GM12873 (cell line): ENCODE results near the gene ACLY.

Experiments used
- TF ChIP-seq, protein P1 (sequence below): IDR thresholded peaks from 2 replicates; pipeline ENCODE4 v1.5.1; 2012; ENCODE audit warnings: low read depth, mild to moderate bottlenecking, moderate library complexity, low read length, control low read depth; ENCODE audit not compliant: insufficient read depth; ENCODE audit errors: missing control alignments

ACLY gene

DNA sequence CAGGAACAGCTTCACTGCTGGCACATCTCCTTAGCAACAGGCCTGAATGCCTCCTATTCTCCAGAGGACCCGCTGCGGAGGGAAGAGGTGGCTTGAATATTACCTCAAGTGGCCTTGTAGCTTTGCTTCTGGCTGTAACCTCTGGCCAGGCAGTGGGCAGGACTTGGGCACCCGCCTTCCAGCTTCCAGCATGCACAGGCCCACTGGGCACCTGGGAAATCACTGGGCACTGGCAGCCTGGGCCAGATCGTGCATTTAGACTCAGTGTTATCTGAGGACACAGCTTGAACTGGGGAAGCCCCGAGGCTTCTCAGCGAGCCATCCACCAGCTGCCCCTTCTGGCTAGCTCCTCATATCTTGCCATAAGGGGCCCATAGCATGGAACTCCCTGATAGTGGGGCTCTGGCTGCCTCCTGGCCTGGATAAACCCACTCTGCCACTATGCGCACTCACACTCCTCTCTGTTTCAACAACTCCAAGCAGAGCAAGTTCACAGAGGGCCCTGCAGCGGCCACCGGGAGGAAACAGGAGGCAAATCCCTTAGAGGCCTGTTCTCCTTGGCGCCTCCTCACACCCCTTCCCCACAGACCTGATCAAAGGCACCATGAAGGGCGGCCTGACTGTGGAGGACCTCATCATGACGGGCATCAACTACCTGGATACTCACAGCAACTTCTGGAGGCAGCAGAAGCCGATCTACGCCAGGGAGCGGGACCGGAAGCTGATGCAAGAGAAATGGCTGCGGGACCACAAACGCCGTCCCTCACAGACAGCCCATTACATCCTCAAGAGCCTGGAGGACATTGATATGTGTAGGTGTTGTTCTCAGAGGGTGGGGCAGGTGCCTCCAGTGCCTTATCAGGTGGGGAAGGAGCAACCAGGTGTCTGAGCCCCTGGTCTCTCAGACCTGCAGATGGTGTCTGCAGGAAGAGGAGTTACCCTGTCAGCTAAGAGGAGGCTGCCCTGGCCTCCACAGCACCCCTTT lies 19.5 kb upstream of the ACLY start:
- TF ChIP-seq, protein P1, sequence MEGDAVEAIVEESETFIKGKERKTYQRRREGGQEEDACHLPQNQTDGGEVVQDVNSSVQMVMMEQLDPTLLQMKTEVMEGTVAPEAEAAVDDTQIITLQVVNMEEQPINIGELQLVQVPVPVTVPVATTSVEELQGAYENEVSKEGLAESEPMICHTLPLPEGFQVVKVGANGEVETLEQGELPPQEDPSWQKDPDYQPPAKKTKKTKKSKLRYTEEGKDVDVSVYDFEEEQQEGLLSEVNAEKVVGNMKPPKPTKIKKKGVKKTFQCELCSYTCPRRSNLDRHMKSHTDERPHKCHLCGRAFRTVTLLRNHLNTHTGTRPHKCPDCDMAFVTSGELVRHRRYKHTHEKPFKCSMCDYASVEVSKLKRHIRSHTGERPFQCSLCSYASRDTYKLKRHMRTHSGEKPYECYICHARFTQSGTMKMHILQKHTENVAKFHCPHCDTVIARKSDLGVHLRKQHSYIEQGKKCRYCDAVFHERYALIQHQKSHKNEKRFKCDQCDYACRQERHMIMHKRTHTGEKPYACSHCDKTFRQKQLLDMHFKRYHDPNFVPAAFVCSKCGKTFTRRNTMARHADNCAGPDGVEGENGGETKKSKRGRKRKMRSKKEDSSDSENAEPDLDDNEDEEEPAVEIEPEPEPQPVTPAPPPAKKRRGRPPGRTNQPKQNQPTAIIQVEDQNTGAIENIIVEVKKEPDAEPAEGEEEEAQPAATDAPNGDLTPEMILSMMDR: no peak

DNA sequence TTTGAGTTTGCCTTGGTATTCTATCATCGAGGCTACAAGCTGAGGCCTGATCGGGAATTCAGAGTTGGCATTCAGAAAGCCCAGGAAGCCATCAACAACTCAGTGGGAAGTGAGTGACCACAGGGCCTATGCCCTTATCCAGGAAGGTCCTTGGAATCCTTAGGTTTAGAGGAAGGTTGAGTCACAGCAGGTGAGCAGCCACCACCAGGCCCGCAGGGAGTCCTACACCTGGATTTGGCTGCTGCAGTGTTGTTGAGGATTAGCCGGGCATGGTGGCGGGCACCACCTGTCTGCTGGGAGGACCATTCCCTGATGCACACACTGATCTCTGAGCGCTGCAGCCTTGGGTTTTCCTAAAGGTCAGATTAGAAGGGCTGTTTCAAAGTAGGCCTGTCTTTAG lies 16.9 kb upstream of the ACLY start:
- TF ChIP-seq, protein P1: no peak

DNA sequence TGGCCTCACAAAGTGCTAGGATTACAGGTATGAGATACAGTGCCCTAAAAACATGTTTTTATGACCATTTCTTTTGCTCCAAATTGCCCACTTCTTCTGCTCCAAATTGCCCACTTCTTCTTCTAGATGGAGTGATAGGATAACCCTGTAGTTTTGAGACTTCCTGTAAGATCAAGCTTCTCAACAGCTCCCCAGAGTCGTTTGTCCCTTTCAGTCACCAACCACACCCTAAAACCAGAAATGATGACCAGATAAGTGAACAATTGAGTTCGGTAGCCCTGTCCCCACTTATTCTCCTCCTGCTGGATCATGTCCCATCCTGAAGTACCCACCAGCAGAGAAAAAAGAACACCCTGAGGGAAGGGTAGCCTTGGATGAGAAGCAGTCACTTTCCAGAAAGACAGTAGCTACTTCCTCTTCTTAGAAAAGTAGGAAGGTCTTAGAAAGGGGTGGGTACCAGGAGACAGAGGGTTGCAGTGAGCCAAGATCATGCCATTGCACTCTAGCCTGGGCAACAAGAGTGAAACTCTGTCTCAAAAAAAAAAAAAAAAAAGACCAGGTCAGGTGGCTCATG lies 14.2 kb upstream of the ACLY start:
- TF ChIP-seq, protein P1: no peak

DNA sequence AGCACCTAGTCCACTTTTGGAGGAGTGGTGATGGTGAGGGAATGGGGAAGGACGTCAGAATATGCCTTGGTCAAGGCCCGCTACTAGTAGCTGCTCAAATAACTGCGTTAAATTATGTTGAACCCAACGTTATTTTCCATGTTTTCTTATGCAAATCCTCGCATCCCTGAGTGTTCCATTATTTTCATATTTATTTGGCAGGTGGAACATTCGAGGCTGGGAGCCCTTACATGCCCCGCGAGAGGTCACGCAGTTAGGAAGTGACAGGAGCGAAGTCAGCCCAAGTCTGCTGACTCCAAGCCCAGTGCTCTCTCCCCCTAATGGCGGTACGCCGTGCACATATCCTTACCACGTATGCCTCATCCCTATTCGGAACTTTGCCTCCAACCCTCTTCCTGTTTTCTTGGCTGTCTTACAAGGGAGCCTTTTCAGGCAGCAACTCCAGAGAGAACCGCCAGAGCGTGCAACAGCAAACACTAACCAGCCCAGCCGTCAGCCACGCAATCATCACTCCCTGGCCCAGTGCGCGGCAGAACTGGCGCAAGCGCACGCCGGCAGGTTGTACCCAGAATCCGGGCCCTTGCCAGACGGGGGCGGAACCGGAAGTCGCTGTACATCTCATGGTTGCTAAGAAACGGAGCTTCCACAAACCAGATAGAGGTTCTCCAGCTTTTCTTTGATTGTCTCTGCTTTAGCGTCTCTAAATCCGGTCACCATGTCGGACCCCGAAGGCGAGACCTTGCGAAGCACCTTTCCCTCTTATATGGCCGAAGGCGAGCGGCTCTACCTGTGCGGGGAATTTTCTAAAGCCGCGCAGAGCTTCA lies 11.5 kb upstream of the ACLY start, which contains the start of gene ODAD4:
TSS of gene ODAD4 (plus strand) at position 609 of the 824 bp plus-strand sequence. CDS start at position 716, 107 bp downstream.
- TF ChIP-seq, protein P1: peak; percentile 37

DNA sequence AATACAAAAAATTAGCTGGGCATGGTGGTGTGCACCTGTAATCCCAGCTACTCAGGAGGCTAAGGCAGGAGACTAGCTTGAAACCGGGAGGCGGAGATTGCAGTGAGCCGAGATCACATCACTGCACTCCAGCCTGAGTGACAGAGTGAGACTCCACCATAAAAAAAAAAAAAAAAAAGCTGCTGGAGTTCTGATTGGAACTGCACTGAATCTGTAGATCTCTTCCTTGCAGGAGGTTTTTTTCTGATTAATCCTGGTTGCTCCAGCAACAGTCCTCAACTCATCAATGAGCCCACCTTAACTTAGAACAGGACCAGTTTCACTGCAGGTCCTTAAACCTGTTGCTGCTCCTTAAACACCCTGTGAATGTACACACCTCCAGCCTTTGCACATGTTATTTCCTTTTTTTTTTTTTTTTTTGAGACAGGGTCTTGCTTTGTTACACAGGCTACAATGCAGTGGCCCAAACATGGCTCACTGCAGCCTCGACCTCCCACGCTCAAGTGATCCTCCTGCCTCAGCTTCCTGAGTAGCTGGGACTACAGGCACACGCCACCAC lies 10.0 kb upstream of the ACLY start:
- TF ChIP-seq, protein P1: no peak

DNA sequence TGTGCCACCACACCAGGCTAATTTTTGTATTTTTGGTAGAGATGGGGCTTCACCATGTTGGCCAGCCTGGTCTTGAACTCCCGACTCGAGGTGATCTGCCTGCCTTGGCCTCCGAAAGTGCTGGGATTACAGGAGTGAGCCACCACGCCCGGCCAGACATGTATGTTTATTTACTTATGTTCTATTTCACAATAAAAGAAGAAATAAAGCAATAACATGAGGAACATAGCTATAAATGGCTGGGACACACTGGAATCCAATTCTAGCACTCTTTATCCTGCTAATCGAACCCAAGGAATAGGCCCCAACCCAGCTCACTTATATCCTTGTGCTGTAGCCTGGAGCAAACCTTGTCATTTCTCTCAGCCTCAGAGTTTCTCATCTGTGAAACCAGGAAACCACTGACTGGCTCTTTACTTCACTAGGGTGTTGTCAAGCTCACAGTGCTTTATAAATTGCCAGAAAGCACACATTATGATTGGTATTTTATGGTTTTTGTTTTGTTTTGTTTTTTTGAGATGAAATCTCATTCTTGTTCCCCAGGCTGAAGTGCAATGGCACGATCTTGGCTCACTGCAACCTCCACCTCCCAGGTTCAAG lies 7.3 kb upstream of the ACLY start:
- TF ChIP-seq, protein P1: no peak
